Vagina (tissue), 2 donors: Measurements from ENCODE around the gene AIFM3. TPM values are rescaled to one million over a fixed set of nuclear protein-coding genes. Genes with fewer than 3 reads are reported as not detected.

Experiments
- DNase-seq, 2 donors: peaks; one replicate each; pipeline ENCODE4 v3.0.0-alpha.2; 2017; ENCODE audit errors: extremely low spot score in 2 of 2
- H3K27ac ChIP-seq: fragments of 200-600 bp; sonication (generic); one replicate; pipeline ENCODE4 v1.5.1; 2019
- H3K27me3 ChIP-seq: fragments of 200-600 bp; sonication (generic); one replicate; pipeline ENCODE4 v1.5.1; 2019
- H3K36me3 ChIP-seq, 2 donors: fragments of 200-600 bp; sonication (generic); one replicate each; pipeline ENCODE4 v1.5.1; 2017 to 2019
- H3K4me1 ChIP-seq: fragments of 200-600 bp; sonication (generic); one replicate; pipeline ENCODE4 v1.5.1; 2019
- H3K4me3 ChIP-seq, 2 donors: fragments of 200-600 bp; sonication (generic); 1 replicate in 1 of 2; 2 replicates in 1 of 2; pipeline ENCODE4 v1.5.1; 2016 to 2019
- H3K9me3 ChIP-seq: fragments of 200-600 bp; sonication (generic); one replicate; pipeline ENCODE4 v1.5.1; 2019
- CTCF ChIP-seq, 3 experiments: fragments of 450-650 bp in 2 of 3; fragments of 200-600 bp in 1 of 3; sonication (generic) in 1 of 3; IDR thresholded peaks; one replicate each; pipeline ENCODE4 v1.5.1; 2017 to 2019; ENCODE audit warnings: antibody characterized with exemption in 3 of 3, mild to moderate bottlenecking in 2 of 3, moderate library complexity in 2 of 3
- POLR2A ChIP-seq, 2 donors: fragments of 450-650 bp; IDR thresholded peaks; one replicate each; pipeline ENCODE4 v1.6.1; 2017; ENCODE audit warnings: antibody characterized with exemption in 2 of 2, mild to moderate bottlenecking in 2 of 2, moderate library complexity in 2 of 2
- POLR2AphosphoS5 ChIP-seq, 2 donors: sonication (generic); formaldehyde crosslinking; IDR thresholded peaks; one replicate each; pipeline ENCODE4 v1.9.0; 2017; ENCODE audit warnings: antibody characterized with exemption in 2 of 2, mild to moderate bottlenecking in 2 of 2, low read depth in 1 of 2; ENCODE audit not compliant: insufficient read depth in 1 of 2
- intact Hi-C: fragments of 100-400 bp; cut with DNase I; formaldehyde crosslinking; loops from one replicate; pipeline ENCODE4 v1.15.1; 2023
- total RNA-seq: library from RNA; depleted of rRNA; stranded (reverse); fragments of >200 nt; gene quantifications from one replicate; pipeline ENCODE4 v1.2.3, GENCODE V29; 2016

The AIFM3 gene
- total RNA-seq, 1 donor from 2014 or later, result not detected

DNA sequence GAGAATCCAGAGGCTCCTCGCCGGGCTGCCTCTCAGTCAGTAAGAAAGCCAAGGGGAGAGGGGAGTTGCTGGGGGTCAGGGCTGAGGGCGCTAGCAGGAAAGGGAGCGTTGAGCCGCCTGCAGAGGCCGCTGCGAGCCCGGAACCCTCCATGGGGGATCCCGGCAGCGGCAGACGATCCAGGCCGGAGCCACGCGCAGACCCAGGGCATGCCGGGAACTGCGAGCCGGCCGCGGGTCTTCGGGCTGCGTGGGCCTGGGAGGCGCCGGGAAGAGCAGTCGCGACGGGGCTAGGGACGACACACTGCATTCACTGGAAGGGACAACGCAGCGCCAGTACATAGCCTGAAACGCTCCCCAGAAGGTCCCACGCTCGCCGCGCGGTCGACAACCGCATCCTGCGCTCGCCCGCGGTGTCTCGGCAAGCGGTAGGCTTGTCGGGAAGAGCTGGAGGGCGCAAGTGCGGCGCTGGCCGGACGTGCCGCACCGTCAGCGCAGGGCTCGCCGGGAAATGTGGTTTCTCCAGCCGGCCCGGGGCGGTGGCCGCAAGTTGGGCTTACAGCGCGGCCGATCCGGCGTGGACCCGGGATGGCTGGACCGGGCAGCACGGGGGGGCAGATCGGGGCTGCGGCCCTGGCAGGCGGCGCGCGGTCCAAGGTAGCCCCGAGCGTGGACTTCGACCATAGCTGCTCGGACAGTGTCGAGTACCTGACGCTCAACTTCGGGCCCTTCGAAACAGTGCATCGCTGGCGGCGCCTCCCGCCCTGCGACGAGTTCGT, 14.9 kb downstream of the AIFM3 start, which contains the start of gene LZTR1:
Gene LZTR1, plus strand, starts transcription at position 511 of the 776 bp plus-strand sequence. Its CDS starts 75 bp downstream, at position 586.
- H3K27ac ChIP-seq, result peak within 1 kb of the TSS; percentile 90
- H3K4me1 ChIP-seq, result peaks cover 40% of the 10 kb centered on the region
- intact Hi-C loops, result no loop called here
- peaks cover 5% of the 10 kb centered on the region for H3K9me3 ChIP-seq
- H3K36me3 ChIP-seq, result peaks cover 0 to 10% of the 10 kb centered on the region in 2 donors
- H3K4me3 ChIP-seq, result peak within 1 kb of the TSS; percentile 93 to 99
- no peaks in the 10 kb centered on the region for H3K27me3 ChIP-seq
- DNase-seq, result no peak
- TF ChIP-seq POLR2A (IDR thresholded peaks at IDR 0.05) (peak in 1 of 2 donors; percentile 72), POLR2AphosphoS5 (IDR thresholded peaks at IDR 0.05; ENCODE audit: insufficient read depth in 1 of 2, low read depth in 1 of 2) (peak; percentile 93 to 98), CTCF (IDR thresholded peaks at IDR 0.05) (peak; percentile 2 to 53 (median 33))

- TF ChIP-seq CTCF (IDR thresholded peaks at IDR 0.05), result no peak
- TF ChIP-seq POLR2AphosphoS5 (IDR thresholded peaks at IDR 0.05; ENCODE audit: insufficient read depth in 1 of 2, low read depth in 1 of 2), result no peak
- no peak for TF ChIP-seq POLR2A (IDR thresholded peaks at IDR 0.05)
- no peak for DNase-seq
- Histone ChIP-seq H3K36me3 (peaks cover 0 to 10% of the 10 kb centered on the region in 2 donors), H3K9me3 (peaks cover 5% of the 10 kb centered on the region), H3K4me3 (peak overlapping the region; percentile 93 to 99), H3K27ac (peak overlapping the region; percentile 90), H3K4me1 (peaks cover 40% of the 10 kb centered on the region), H3K27me3 (no peaks in the 10 kb centered on the region)
- intact Hi-C loops, result no loop called here
Measured at GRCh38 chr22:20982563-20982882, 15.5 kb downstream of the AIFM3 start.

- no peaks in the 10 kb centered on the region for H3K27me3 ChIP-seq
- intact Hi-C loops, result no loop called here
- H3K9me3 ChIP-seq, result peaks cover 5% of the 10 kb centered on the region
- peaks cover 40% of the 10 kb centered on the region for H3K4me1 ChIP-seq
- no peak for DNase-seq
- H3K4me3 ChIP-seq, result peak overlapping the region; percentile 93 to 99
- TF ChIP-seq POLR2AphosphoS5 (IDR thresholded peaks at IDR 0.05; ENCODE audit: insufficient read depth in 1 of 2, low read depth in 1 of 2) (no peak), POLR2A (IDR thresholded peaks at IDR 0.05) (no peak), CTCF (IDR thresholded peaks at IDR 0.05) (no peak)
- H3K36me3 ChIP-seq, result peaks cover 0 to 10% of the 10 kb centered on the region in 2 donors
- H3K27ac ChIP-seq, result peak overlapping the region; percentile 90
Measured at GRCh38 chr22:20983081-20983771, 16.2 kb downstream of the AIFM3 start.

DNA sequence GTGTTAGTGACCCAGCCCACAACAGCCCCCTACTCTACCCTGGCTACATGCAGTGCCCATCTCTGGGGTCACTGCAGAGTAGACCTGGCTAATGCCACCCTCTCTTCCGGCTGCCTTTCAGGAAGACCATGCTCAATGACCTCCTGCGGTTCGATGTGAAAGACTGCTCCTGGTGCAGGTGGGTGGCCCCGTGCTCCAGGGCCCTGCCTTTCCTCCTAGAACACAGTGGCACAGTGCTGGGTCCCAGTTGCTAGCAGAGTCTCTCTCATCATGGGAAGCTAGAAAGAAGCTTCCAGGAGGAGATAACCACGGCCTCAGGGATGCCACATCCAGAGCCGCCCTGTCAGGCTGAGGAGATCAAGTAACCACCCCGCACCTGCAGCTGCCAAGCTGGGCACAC, 18.7 kb downstream of the AIFM3 start:
- no peaks in the 10 kb centered on the region for H3K9me3 ChIP-seq
- H3K4me1 ChIP-seq, result peaks cover 25% of the 10 kb centered on the region
- H3K4me3 ChIP-seq, result no peak overlapping the region
- TF ChIP-seq POLR2AphosphoS5 (IDR thresholded peaks at IDR 0.05; ENCODE audit: insufficient read depth in 1 of 2, low read depth in 1 of 2), result no peak
- TF ChIP-seq CTCF (IDR thresholded peaks at IDR 0.05), result no peak
- TF ChIP-seq POLR2A (IDR thresholded peaks at IDR 0.05), result no peak
- no peak overlapping the region for H3K27ac ChIP-seq
- peaks cover 0 to 10% of the 10 kb centered on the region in 2 donors for H3K36me3 ChIP-seq
- DNase-seq, result no peak
- intact Hi-C loops, result no loop called here
- no peaks in the 10 kb centered on the region for H3K27me3 ChIP-seq
